OCI-LY7 (cell line): ENCODE results near the gene ADAM12.

Experiments
- CTCF ChIP-seq: fragments of 200-600 bp; sonication (generic); conservative IDR thresholded peaks from 2 replicates; pipeline ENCODE4 v1.5.1; 2014; ENCODE audit warnings: mild to moderate bottlenecking, antibody characterized with exemption, low read length, moderate library complexity, mixed read lengths
- EZH2phosphoT487 ChIP-seq: fragments of 200-600 bp; sonication (generic); IDR thresholded peaks from 2 replicates; pipeline ENCODE4 v1.6.1; 2018; ENCODE audit warnings: low read depth, borderline replicate concordance, mild to moderate bottlenecking, mixed run types, antibody characterized with exemption, low read length, moderate library complexity, mixed read lengths

GRCh38 chr10:126398383-126398743, 10.1 kb upstream of the ADAM12 start:
- TF ChIP-seq CTCF (no peak), EZH2phosphoT487 (no peak)
